Measurements from ENCODE around the gene GSK3B. TPM values are rescaled to one million over a fixed set of nuclear protein-coding genes. Genes with fewer than 3 reads are reported as not detected.

The GSK3B gene
- total RNA-seq, 1 donor from 2014 or later, result 71.6 TPM

DNA sequence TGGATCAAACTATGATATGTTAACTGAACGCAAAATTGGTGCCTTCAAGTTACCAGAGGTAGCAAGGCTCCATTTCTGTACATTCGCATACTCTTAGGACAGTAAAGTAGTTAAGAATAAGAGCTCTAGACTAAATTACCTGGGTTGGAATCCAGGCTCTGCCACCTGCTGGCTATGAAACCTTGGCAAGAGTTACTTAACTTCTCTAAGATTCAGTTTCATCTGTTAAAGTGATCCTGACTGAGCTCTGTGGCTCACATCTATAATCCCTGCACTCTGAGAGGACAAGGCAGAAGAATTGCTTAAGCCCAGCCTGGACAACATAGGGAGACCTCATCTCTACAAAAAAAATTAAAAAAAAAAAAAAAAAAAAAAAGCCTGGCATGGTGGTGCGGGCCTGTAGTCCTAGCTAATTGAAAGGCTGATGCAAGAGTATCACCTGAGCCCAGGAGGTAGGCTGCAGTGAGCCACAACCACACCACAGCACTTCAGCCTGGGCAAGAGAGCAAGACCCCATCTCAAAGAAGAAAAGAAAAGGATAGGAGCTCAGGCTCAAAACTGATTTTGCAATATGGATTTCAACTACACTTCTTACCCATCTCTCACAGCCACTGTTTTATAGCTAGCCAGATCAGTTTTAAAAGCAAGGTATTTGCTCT lies 21.3 kb downstream of the GSK3B start:
- TF ChIP-seq, protein P1, sequence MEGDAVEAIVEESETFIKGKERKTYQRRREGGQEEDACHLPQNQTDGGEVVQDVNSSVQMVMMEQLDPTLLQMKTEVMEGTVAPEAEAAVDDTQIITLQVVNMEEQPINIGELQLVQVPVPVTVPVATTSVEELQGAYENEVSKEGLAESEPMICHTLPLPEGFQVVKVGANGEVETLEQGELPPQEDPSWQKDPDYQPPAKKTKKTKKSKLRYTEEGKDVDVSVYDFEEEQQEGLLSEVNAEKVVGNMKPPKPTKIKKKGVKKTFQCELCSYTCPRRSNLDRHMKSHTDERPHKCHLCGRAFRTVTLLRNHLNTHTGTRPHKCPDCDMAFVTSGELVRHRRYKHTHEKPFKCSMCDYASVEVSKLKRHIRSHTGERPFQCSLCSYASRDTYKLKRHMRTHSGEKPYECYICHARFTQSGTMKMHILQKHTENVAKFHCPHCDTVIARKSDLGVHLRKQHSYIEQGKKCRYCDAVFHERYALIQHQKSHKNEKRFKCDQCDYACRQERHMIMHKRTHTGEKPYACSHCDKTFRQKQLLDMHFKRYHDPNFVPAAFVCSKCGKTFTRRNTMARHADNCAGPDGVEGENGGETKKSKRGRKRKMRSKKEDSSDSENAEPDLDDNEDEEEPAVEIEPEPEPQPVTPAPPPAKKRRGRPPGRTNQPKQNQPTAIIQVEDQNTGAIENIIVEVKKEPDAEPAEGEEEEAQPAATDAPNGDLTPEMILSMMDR (IDR thresholded peaks at IDR 0.05; ENCODE audit: insufficient read depth, low read length, poor library complexity, severe bottlenecking), result peak; percentile 25
- DNase-seq (ENCODE audit: low read depth), result no peak
- H3K36me3 ChIP-seq (ENCODE audit: control insufficient read depth, insufficient read depth, low read length), result no peaks in the 10 kb centered on the region

DNA sequence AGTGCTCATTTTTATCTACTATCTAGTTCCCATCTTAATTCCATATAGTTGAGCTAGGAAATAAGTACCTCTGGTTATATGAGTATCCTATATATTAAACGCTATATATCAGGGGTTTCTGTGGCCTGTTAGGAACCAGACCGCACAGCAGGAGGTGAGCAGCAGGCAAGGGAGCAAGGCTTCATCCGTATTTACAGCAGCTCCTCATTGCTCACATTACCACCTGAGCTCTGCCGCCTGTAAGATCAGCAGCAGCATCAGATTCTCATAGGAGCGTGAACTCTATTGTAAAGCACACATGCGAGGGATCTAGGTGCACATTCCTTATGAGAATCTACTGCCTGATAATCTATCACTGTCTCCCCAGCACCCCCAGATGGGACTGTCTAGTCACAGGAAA lies 23.0 kb downstream of the GSK3B start:
- Histone ChIP-seq H3K27me3 (ENCODE audit: control insufficient read depth, insufficient read depth, low read length) (no peaks in the 10 kb centered on the region), H3K36me3 (ENCODE audit: control insufficient read depth, insufficient read depth, low read length) (no peaks in the 10 kb centered on the region), H3K4me3 (ENCODE audit: low read depth, low read length) (no peak overlapping the region)
- no peak for DNase-seq (ENCODE audit: low read depth)
- TF ChIP-seq, protein P1 (IDR thresholded peaks at IDR 0.05; ENCODE audit: insufficient read depth, low read length, poor library complexity, severe bottlenecking), result no peak

More for the DNA sequence above, 21.3 kb downstream of the GSK3B start:
- no peaks in the 10 kb centered on the region for H3K27me3 ChIP-seq (ENCODE audit: control insufficient read depth, insufficient read depth, low read length)
- H3K4me3 ChIP-seq (ENCODE audit: low read depth, low read length), result no peak overlapping the region

DNA sequence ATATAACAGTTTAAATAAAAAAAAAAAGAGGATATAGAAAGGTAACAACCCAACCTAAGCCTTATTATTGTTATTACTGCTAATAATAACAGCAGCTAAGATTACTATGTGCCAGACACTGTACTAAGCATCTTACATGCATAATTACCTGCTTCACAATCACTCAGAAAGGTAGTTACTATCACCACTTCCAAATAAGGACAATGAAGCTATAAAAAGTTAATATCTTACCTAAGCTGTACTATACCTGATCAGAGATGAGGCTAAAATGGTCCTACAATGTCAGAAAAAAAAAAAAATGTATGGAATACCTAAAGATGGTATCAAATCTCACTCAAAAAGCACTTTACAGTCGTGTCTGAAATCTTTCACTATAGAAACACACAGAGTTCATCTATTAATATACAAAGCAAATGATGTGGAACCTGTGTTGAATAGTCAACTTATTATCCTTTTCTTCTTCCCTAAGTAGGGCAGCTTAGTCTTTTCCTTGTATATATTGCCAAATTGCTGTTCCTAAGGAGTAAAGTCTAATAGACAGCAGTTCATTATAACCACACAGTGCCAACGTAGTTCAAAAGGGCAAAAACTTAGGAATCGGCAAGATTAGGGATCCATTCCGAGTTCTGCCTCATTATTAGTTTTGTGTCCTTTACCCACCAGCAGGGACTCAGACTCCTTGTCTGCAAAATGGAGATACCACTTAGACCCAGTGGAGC lies 23.8 kb downstream of the GSK3B start:
- TF ChIP-seq, protein P1 (IDR thresholded peaks at IDR 0.05; ENCODE audit: insufficient read depth, low read length, poor library complexity, severe bottlenecking), result no peak
- H3K27me3 ChIP-seq (ENCODE audit: control insufficient read depth, insufficient read depth, low read length), result no peaks in the 10 kb centered on the region
- no peak for DNase-seq (ENCODE audit: low read depth)
- H3K36me3 ChIP-seq (ENCODE audit: control insufficient read depth, insufficient read depth, low read length), result no peaks in the 10 kb centered on the region
- H3K4me3 ChIP-seq (ENCODE audit: low read depth, low read length), result no peak overlapping the region

DNA sequence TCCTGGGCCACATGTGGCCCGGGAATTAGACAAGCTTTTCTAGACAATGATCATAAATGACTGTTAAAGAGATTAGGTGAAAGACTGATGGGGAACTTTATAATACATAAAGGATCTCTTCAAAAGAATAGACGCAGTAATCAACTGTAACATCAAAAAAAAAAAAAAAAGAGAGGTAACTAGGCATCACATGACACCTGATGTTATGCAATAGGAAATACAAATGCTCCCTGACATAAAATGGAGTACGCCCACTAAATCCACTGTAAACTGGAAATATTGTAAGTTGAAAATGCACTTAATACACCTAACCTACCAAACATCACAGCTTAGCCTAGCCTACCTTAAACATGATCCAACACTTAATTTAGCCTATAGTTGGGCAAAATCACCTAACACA lies 27.2 kb downstream of the GSK3B start:
- TF ChIP-seq, protein P1 (IDR thresholded peaks at IDR 0.05; ENCODE audit: insufficient read depth, low read length, poor library complexity, severe bottlenecking), result no peak
- Histone ChIP-seq H3K4me3 (ENCODE audit: low read depth, low read length) (no peak overlapping the region), H3K27me3 (ENCODE audit: control insufficient read depth, insufficient read depth, low read length) (no peaks in the 10 kb centered on the region), H3K36me3 (ENCODE audit: control insufficient read depth, insufficient read depth, low read length) (no peaks in the 10 kb centered on the region)
- no peak for DNase-seq (ENCODE audit: low read depth)

DNA sequence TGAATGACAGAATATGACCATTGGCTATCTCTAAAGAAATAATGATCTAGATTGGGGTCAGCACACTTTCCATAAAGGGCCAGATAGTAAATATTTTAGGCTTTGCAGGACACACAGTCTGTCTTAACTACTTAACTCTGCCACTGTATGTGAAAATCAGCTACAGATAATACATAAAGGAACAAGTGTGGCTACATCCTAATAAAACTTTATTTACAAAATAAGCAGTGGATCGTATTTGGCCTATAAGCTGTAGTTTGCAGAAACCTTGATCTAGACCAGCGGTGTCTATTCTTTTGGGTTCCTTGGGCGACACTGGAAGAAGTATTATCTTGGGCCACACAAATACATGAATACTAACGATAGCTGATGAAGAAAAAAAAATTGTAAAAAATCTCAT lies 27.6 kb downstream of the GSK3B start:
- DNase-seq (ENCODE audit: low read depth), result no peak
- no peak overlapping the region for H3K4me3 ChIP-seq (ENCODE audit: low read depth, low read length)
- no peaks in the 10 kb centered on the region for H3K27me3 ChIP-seq (ENCODE audit: control insufficient read depth, insufficient read depth, low read length)
- no peaks in the 10 kb centered on the region for H3K36me3 ChIP-seq (ENCODE audit: control insufficient read depth, insufficient read depth, low read length)
- TF ChIP-seq, protein P1 (IDR thresholded peaks at IDR 0.05; ENCODE audit: insufficient read depth, low read length, poor library complexity, severe bottlenecking), result no peak

Measured in kidney epithelial cell (primary cell).